22Rv1 (cell line): ENCODE measurements around the gene SUN2.

Experiments
- CTCF ChIP-seq: fragments of 450-650 bp; IDR thresholded peaks from 2 replicates; pipeline ENCODE4 v1.5.1; 2017; ENCODE audit warnings: mild to moderate bottlenecking
- ZFX ChIP-seq: fragments of 450-650 bp; IDR thresholded peaks from 2 replicates; pipeline ENCODE4 v1.6.1; 2017; ENCODE audit warnings: antibody characterized with exemption, borderline replicate concordance

- TF ChIP-seq CTCF (no peak), ZFX (no peak)
Measured at GRCh38 chr22:38698407-38699094, 57.2 kb downstream of the SUN2 start.
